Liver (tissue), 9 donors: ENCODE measurements around the gene BGN. TPM values are rescaled to one million over a fixed set of nuclear protein-coding genes. Genes with fewer than 3 reads are reported as not detected.

Experiments
- DNase-seq: peaks from one replicate; pipeline ENCODE4 v3.0.0-alpha.2; 2017; ENCODE audit warnings: low spot score
- H3K27ac ChIP-seq, 2 donors: one replicate each; pipeline ENCODE4 v1.7.0; 2013; ENCODE audit warnings: inconsistent platforms in 2 of 2, low read length in 2 of 2, control low read depth in 1 of 2, low read depth in 1 of 2, mild to moderate bottlenecking in 1 of 2
- H3K27me3 ChIP-seq, 4 donors: one replicate each; pipeline versions ENCODE4 v1.6.1 to v1.7.0; 2013; ENCODE audit warnings: low read length in 3 of 4, inconsistent platforms in 1 of 4, mild to moderate bottlenecking in 1 of 4, moderate library complexity in 1 of 4; ENCODE audit not compliant: control insufficient read depth in 4 of 4, insufficient read depth in 4 of 4
- H3K36me3 ChIP-seq, 4 donors: one replicate each; pipeline versions ENCODE4 v1.6.1 to v1.7.0; 2013; ENCODE audit warnings: low read length in 3 of 4, mild to moderate bottlenecking in 3 of 4, low read depth in 1 of 4, moderate library complexity in 1 of 4; ENCODE audit not compliant: control insufficient read depth in 4 of 4, insufficient read depth in 3 of 4
- H3K4me1 ChIP-seq, 4 donors: one replicate each; pipeline versions ENCODE4 v1.6.1 to v1.7.0; 2013; ENCODE audit warnings: low read length in 3 of 4, mild to moderate bottlenecking in 3 of 4, moderate library complexity in 1 of 4; ENCODE audit not compliant: control insufficient read depth in 4 of 4, insufficient read depth in 4 of 4
- H3K4me3 ChIP-seq, 3 donors: one replicate each; pipeline versions ENCODE4 v1.6.1 to v1.7.0; 2013; ENCODE audit warnings: low read length in 3 of 3, control low read depth in 1 of 3, low read depth in 1 of 3, mild to moderate bottlenecking in 1 of 3
- H3K9ac ChIP-seq, 2 donors: one replicate each; pipeline ENCODE4 v1.7.0; 2013; ENCODE audit warnings: low read length in 2 of 2, mild to moderate bottlenecking in 2 of 2, moderate library complexity in 2 of 2, control low read depth in 1 of 2, low read depth in 1 of 2
- H3K9me3 ChIP-seq, 4 donors: one replicate each; pipeline versions ENCODE4 v1.6.1 to v1.7.0; 2013; ENCODE audit warnings: low read length in 3 of 4; ENCODE audit not compliant: control insufficient read depth in 4 of 4
- CTCF ChIP-seq: fragments of 150-350 bp; IDR thresholded peaks from 2 replicates; pipeline ENCODE4 v1.5.1; 2017; ENCODE audit warnings: improper control_type of control experiment, low read depth, low read length; ENCODE audit not compliant: missing input control
- EGR1 ChIP-seq, 2 donors: IDR thresholded peaks; 2 replicates each; pipeline ENCODE4 v1.6.1; 2016 to 2018; ENCODE audit warnings: antibody characterized with exemption in 2 of 2, low read depth in 2 of 2
- FOXA1 ChIP-seq: IDR thresholded peaks from 2 replicates; pipeline ENCODE4 v1.6.1; 2016; ENCODE audit warnings: antibody characterized with exemption
- FOXA2 ChIP-seq: IDR thresholded peaks from 2 replicates; pipeline ENCODE4 v1.6.1; 2016; ENCODE audit warnings: antibody characterized with exemption
- GABPA ChIP-seq, 2 donors: IDR thresholded peaks in 1 of 2; conservative IDR thresholded peaks in 1 of 2; 2 replicates each; pipeline ENCODE4 v1.6.1; 2016; ENCODE audit warnings: antibody characterized with exemption in 2 of 2, mild to moderate bottlenecking in 1 of 2, moderate library complexity in 1 of 2
- HNF4A ChIP-seq, 2 donors: conservative IDR thresholded peaks; 2 replicates each; pipeline ENCODE4 v1.6.1; 2016; ENCODE audit warnings: antibody characterized with exemption in 2 of 2, mild to moderate bottlenecking in 2 of 2
- HNF4G ChIP-seq: IDR thresholded peaks from 2 replicates; pipeline ENCODE4 v1.6.1; 2016; ENCODE audit warnings: antibody characterized with exemption
- JUND ChIP-seq, 2 donors: IDR thresholded peaks; 2 replicates each; pipeline ENCODE4 v1.6.1; 2016; ENCODE audit warnings: antibody characterized with exemption in 2 of 2
- MAX ChIP-seq: IDR thresholded peaks from 2 replicates; pipeline ENCODE4 v1.6.1; 2016; ENCODE audit warnings: antibody characterized with exemption
- NR2F2 ChIP-seq: IDR thresholded peaks from 2 replicates; pipeline ENCODE4 v1.6.1; 2016; ENCODE audit warnings: antibody characterized with exemption
- RAD21 ChIP-seq, 2 donors: IDR thresholded peaks; 2 replicates each; pipeline ENCODE4 v1.6.1; 2016; ENCODE audit warnings: antibody characterized with exemption in 2 of 2, mild to moderate bottlenecking in 2 of 2
- RXRA ChIP-seq, 2 donors: IDR thresholded peaks; 2 replicates each; pipeline ENCODE4 v1.6.1; 2017 to 2018; ENCODE audit warnings: antibody characterized with exemption in 2 of 2, mild to moderate bottlenecking in 1 of 2
- SP1 ChIP-seq: IDR thresholded peaks from 2 replicates; pipeline ENCODE4 v1.6.1; 2018; ENCODE audit warnings: antibody characterized with exemption, mild to moderate bottlenecking
- TAF1 ChIP-seq: conservative IDR thresholded peaks from 2 replicates; pipeline ENCODE4 v1.6.1; 2016; ENCODE audit warnings: antibody characterized with exemption, mild to moderate bottlenecking
- YY1 ChIP-seq: IDR thresholded peaks from 2 replicates; pipeline ENCODE4 v1.6.1; 2016; ENCODE audit warnings: antibody characterized with exemption, mild to moderate bottlenecking
- WGBS: extraction: QIAGEN DNeasy Blood & Tissue Kit; methylation state at CpG from one replicate; pipeline ENCODE4 v1.1.7; 2013; 5-methylcytosine and 5-hydroxymethylcytosine counted together
- polyA plus RNA-seq, 2 donors: library from polyadenylated mRNA; stranded (reverse) in 1 of 2; unstranded in 1 of 2; fragments of 200-250 nt in 1 of 2; fragments of >200 nt in 1 of 2; fragmentation: Nextera tagmentation in 1 of 2; extraction: Ambion mirVana in 1 of 2; gene quantifications; one replicate each; pipeline versions ENCODE4 v1.2.1 to v1.2.3, GENCODE V29; 2013 to 2015
- total RNA-seq, 2 donors: library from RNA; depleted of rRNA; stranded (reverse); fragments of >200 nt; gene quantifications; one replicate each; pipeline ENCODE4 v1.2.3, GENCODE V29; 2014
- TF ChIP-seq, protein P1 (sequence below): IDR thresholded peaks from 2 replicates; pipeline ENCODE4 v1.6.1; 2016; ENCODE audit warnings: antibody characterized with exemption
- TF ChIP-seq, protein P2 (sequence below): IDR thresholded peaks from 2 replicates; pipeline ENCODE4 v1.6.1; 2016; ENCODE audit warnings: antibody characterized with exemption
- TF ChIP-seq, protein P3 (sequence below): IDR thresholded peaks from 2 replicates; pipeline ENCODE4 v1.6.1; 2016; ENCODE audit warnings: antibody characterized with exemption, mild to moderate bottlenecking
- donor health status: healthy.
- donor health status: healthy.
- donor health status: healthy.
- donor health status: healthy.
- donor health status: healthy.

BGN gene
- total and polyA plus RNA-seq, 4 donors, result 11.7 to 131 (median 44.8) TPM

- TF ChIP-seq, protein P1, sequence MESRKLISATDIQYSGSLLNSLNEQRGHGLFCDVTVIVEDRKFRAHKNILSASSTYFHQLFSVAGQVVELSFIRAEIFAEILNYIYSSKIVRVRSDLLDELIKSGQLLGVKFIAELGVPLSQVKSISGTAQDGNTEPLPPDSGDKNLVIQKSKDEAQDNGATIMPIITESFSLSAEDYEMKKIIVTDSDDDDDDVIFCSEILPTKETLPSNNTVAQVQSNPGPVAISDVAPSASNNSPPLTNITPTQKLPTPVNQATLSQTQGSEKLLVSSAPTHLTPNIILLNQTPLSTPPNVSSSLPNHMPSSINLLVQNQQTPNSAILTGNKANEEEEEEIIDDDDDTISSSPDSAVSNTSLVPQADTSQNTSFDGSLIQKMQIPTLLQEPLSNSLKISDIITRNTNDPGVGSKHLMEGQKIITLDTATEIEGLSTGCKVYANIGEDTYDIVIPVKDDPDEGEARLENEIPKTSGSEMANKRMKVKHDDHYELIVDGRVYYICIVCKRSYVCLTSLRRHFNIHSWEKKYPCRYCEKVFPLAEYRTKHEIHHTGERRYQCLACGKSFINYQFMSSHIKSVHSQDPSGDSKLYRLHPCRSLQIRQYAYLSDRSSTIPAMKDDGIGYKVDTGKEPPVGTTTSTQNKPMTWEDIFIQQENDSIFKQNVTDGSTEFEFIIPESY, result no peak
- TF ChIP-seq RXRA (IDR thresholded peaks at IDR 0.05), result no peak
- TF ChIP-seq, protein P2, sequence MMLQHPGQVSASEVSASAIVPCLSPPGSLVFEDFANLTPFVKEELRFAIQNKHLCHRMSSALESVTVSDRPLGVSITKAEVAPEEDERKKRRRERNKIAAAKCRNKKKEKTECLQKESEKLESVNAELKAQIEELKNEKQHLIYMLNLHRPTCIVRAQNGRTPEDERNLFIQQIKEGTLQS, result no peak
Measured at GRCh38 chrX:153463556-153463955, 31.2 kb upstream of the BGN start (continued).

GRCh38 chrX:153464116-153464515 lies 30.7 kb upstream of the BGN start:
- no peak overlapping the region for H3K4me3 ChIP-seq
- peaks cover 0 to 5% (median 0%) of the 10 kb centered on the region in 4 donors for H3K4me1 ChIP-seq
- H3K9ac ChIP-seq, result no peak overlapping the region
- no peaks in the 10 kb centered on the region for H3K27me3 ChIP-seq
- TF ChIP-seq GABPA (IDR thresholded peaks at IDR 0.05 in 1 of 2, conservative IDR thresholded peaks at IDR 0.05 in 1 of 2), result no peak
- TF ChIP-seq MAX, result no peak
- TF ChIP-seq CTCF, result no peak
- TF ChIP-seq YY1, result no peak
- no peak for TF ChIP-seq EGR1 (IDR thresholded peaks at IDR 0.05; ENCODE audit: low read depth in 2 of 2)
- TF ChIP-seq RXRA (IDR thresholded peaks at IDR 0.05), result no peak
- TF ChIP-seq, protein P2, result no peak
- no peak for TF ChIP-seq RAD21 (IDR thresholded peaks at IDR 0.05)
- TF ChIP-seq NR2F2, result no peak
- no peak for TF ChIP-seq FOXA1
- TF ChIP-seq, protein P1, result no peak
- TF ChIP-seq HNF4A (conservative IDR thresholded peaks at IDR 0.05), result no peak
- TF ChIP-seq, protein P3, sequence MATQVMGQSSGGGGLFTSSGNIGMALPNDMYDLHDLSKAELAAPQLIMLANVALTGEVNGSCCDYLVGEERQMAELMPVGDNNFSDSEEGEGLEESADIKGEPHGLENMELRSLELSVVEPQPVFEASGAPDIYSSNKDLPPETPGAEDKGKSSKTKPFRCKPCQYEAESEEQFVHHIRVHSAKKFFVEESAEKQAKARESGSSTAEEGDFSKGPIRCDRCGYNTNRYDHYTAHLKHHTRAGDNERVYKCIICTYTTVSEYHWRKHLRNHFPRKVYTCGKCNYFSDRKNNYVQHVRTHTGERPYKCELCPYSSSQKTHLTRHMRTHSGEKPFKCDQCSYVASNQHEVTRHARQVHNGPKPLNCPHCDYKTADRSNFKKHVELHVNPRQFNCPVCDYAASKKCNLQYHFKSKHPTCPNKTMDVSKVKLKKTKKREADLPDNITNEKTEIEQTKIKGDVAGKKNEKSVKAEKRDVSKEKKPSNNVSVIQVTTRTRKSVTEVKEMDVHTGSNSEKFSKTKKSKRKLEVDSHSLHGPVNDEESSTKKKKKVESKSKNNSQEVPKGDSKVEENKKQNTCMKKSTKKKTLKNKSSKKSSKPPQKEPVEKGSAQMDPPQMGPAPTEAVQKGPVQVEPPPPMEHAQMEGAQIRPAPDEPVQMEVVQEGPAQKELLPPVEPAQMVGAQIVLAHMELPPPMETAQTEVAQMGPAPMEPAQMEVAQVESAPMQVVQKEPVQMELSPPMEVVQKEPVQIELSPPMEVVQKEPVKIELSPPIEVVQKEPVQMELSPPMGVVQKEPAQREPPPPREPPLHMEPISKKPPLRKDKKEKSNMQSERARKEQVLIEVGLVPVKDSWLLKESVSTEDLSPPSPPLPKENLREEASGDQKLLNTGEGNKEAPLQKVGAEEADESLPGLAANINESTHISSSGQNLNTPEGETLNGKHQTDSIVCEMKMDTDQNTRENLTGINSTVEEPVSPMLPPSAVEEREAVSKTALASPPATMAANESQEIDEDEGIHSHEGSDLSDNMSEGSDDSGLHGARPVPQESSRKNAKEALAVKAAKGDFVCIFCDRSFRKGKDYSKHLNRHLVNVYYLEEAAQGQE, result no peak
- TF ChIP-seq TAF1, result no peak
- TF ChIP-seq FOXA2, result no peak
- no peak for TF ChIP-seq SP1
- TF ChIP-seq JUND (IDR thresholded peaks at IDR 0.05), result no peak
- TF ChIP-seq HNF4G, result no peak
- H3K9me3 ChIP-seq, result no peaks in the 10 kb centered on the region
- no peak for DNase-seq
- 95% methylated on average over 5 of the region's 5 CpGs for WGBS
- peaks cover 0 to 3% (median 3%) of the 10 kb centered on the region in 4 donors for H3K36me3 ChIP-seq
- no peak overlapping the region for H3K27ac ChIP-seq
